Kidney (tissue), 14 donors: ENCODE data around the gene CACNA1E. TPM values are rescaled to one million over a fixed set of nuclear protein-coding genes. Genes with fewer than 3 reads are reported as not detected.

Experiments
- DNase-seq, 5 donors: peaks; one replicate each; pipeline ENCODE4 v3.0.0-alpha.2; 2013 to 2020
- FAIRE-seq: peaks from 2 replicates; lab custom pipeline; 2012; peaks lifted over from hg19 to GRCh38; lab: Jason Lieb, UNC
- H3K27ac ChIP-seq, 2 donors: one replicate each; pipeline ENCODE4 v1.7.0; 2013; ENCODE audit warnings: low read depth in 2 of 2, low read length in 2 of 2, inconsistent platforms in 1 of 2
- H3K27me3 ChIP-seq: one replicate; pipeline ENCODE4 v1.7.1; 2013; ENCODE audit warnings: low read length, inconsistent platforms; ENCODE audit not compliant: control insufficient read depth, insufficient read depth
- H3K36me3 ChIP-seq, 3 donors: one replicate each; pipeline versions ENCODE4 v1.7.0 to v1.7.1; 2013; ENCODE audit warnings: low read length in 3 of 3, control low read depth in 1 of 3, inconsistent platforms in 1 of 3; ENCODE audit not compliant: insufficient read depth in 3 of 3, control insufficient read depth in 2 of 3
- H3K4me1 ChIP-seq, 3 donors: one replicate each; pipeline versions ENCODE4 v1.7.0 to v1.7.1; 2013; ENCODE audit warnings: low read length in 3 of 3, inconsistent platforms in 1 of 3, low read depth in 1 of 3; ENCODE audit not compliant: control insufficient read depth in 2 of 3, insufficient read depth in 2 of 3
- H3K4me3 ChIP-seq, 3 donors: one replicate each; pipeline versions ENCODE4 v1.7.0 to v1.8.1; 2013; ENCODE audit warnings: low read length in 3 of 3, control low read depth in 1 of 3, inconsistent platforms in 1 of 3
- H3K9ac ChIP-seq, 3 donors: one replicate each; pipeline versions ENCODE4 v1.7.0 to v1.7.1; 2013; ENCODE audit warnings: low read length in 3 of 3, control low read depth in 1 of 3, inconsistent platforms in 1 of 3
- H3K9me3 ChIP-seq, 3 donors: one replicate each; pipeline versions ENCODE4 v1.7.0 to v1.7.1; 2013; ENCODE audit warnings: low read length in 3 of 3, control low read depth in 1 of 3, inconsistent platforms in 1 of 3; ENCODE audit not compliant: control insufficient read depth in 2 of 3, insufficient read depth in 1 of 3
- intact Hi-C: fragments of 100-400 bp; cut with DNase I; formaldehyde crosslinking; loops from one replicate; pipeline ENCODE4 v1.11.1; 2022
- polyA plus RNA-seq: library from polyadenylated mRNA; stranded (reverse); fragments of 350-450 nt; fragmentation: Illumina TruSeq; extraction: RNeasy Lipid Tissue Mini Kit (QIAGEN cat#74804); gene quantifications from one replicate; pipeline ENCODE4 v1.2.3, GENCODE V29; 2014; ENCODE audit warnings: low read depth, low replicate concordance; ENCODE audit not compliant: insufficient read depth
- total RNA-seq: library from RNA; stranded (reverse); fragmentation: NEBNext Ultra II Directional; extraction: Animal tissue kit (Norgen Biotek cat#: 25700); gene quantifications from one replicate; pipeline ENCODE4 v1.2.1, GENCODE V29; 2021
- TF ChIP-seq, protein P1 (sequence below): IDR thresholded peaks from 3 replicates; pipeline ENCODE4 v1.5.1; 2012; ENCODE audit warnings: mild to moderate bottlenecking, moderate library complexity, borderline replicate concordance; ENCODE audit not compliant: insufficient read depth; ENCODE audit errors: extremely low read depth
- donor health status: control.
- donor health status: control.
- donor health status: control.
- donor health status: control.
- donor health status: control.
- donor health status: DM: yes; HTN: yes; CAD: no.
- donor health status: Normal renal cell carcinoma (clear cell type).

Gene CACNA1E
- total and polyA plus RNA-seq, 2 donors from 2014 or later, result 0.19 TPM

DNA sequence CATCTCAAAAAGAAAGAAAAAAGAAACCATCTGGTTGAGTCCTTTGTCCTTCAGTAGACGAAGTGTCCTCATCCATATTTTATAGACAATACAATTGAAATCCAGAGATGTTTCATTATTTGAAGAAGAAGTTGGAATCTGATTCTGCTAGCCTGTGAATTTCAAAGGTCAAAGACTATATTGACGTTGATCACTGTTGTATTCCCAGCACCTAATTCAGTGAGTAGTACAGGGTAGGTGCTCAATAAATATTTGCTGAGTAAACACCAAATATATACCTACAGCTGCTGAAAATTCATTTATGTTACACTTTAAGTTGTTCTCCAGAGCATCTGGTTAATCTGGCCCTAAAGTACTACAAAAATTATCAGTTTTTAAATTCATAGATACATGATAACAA, 135.2 kb downstream of the CACNA1E start:
- no peak for DNase-seq
- Histone ChIP-seq H3K27me3 (no peaks in the 10 kb centered on the region), H3K9ac (no peak overlapping the region), H3K9me3 (peaks cover 0 to 6% (median 3%) of the 10 kb centered on the region in 3 donors), H3K36me3 (no peaks in the 10 kb centered on the region), H3K4me3 (no peak overlapping the region), H3K4me1 (no peaks in the 10 kb centered on the region), H3K27ac (no peak overlapping the region)
- TF ChIP-seq, protein P1, sequence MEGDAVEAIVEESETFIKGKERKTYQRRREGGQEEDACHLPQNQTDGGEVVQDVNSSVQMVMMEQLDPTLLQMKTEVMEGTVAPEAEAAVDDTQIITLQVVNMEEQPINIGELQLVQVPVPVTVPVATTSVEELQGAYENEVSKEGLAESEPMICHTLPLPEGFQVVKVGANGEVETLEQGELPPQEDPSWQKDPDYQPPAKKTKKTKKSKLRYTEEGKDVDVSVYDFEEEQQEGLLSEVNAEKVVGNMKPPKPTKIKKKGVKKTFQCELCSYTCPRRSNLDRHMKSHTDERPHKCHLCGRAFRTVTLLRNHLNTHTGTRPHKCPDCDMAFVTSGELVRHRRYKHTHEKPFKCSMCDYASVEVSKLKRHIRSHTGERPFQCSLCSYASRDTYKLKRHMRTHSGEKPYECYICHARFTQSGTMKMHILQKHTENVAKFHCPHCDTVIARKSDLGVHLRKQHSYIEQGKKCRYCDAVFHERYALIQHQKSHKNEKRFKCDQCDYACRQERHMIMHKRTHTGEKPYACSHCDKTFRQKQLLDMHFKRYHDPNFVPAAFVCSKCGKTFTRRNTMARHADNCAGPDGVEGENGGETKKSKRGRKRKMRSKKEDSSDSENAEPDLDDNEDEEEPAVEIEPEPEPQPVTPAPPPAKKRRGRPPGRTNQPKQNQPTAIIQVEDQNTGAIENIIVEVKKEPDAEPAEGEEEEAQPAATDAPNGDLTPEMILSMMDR, result no peak
- intact Hi-C loops, result no loop called here
- no peak for FAIRE-seq

DNA sequence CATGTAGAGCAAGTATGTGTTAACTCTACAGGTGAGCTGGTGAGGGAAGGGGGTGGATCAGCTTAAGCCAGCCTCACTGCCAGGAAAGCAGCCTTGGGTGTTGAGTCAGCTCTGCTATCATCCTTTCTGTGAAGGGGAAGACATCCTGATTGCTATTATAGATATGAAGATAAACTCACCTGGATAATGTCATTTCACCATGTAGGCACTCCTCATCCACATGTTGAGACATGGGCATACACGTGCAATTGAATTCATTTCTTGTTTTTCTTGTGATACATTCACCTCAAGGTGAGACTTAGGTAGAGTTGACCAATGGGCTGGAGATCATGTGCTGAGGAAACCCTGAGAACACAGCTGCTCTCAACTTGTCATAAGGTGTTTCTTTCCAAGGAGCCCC, 136.9 kb downstream of the CACNA1E start:
- FAIRE-seq (no peak), DNase-seq (no peak)
- Histone ChIP-seq H3K27ac (no peak overlapping the region), H3K36me3 (no peaks in the 10 kb centered on the region), H3K27me3 (no peaks in the 10 kb centered on the region), H3K4me3 (no peak overlapping the region), H3K4me1 (no peaks in the 10 kb centered on the region), H3K9ac (no peak overlapping the region), H3K9me3 (no peaks in the 10 kb centered on the region)
- intact Hi-C loops, result no loop called here
- TF ChIP-seq, protein P1, result no peak

DNA sequence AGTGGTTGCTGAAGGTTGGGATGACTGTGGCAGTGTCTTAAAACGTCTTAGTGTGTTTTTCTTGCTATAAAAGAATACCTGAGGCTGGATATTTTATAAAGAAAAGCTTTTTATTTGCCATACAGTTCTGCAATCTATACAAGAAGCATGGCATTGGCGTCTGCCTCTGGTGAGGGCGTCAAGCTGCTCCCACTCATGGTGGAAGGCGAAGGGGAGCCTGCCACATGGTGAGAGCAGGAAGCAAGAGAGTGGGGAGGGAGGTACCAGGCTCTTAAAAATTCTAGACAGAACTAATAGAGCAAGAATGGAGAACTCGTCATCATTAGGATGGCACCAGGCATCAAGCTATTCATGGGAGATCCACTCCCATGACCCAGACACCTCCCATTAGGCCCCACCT, 140.5 kb downstream of the CACNA1E start:
- intact Hi-C loops, result no loop called here
- no peaks in the 10 kb centered on the region for H3K36me3 ChIP-seq
- H3K4me3 ChIP-seq, result no peak overlapping the region
- no peak for FAIRE-seq
- no peak overlapping the region for H3K27ac ChIP-seq
- H3K9me3 ChIP-seq, result no peaks in the 10 kb centered on the region
- no peaks in the 10 kb centered on the region for H3K4me1 ChIP-seq
- DNase-seq, result no peak
- no peak overlapping the region for H3K9ac ChIP-seq
- H3K27me3 ChIP-seq, result no peaks in the 10 kb centered on the region
- TF ChIP-seq, protein P1, result no peak

DNA sequence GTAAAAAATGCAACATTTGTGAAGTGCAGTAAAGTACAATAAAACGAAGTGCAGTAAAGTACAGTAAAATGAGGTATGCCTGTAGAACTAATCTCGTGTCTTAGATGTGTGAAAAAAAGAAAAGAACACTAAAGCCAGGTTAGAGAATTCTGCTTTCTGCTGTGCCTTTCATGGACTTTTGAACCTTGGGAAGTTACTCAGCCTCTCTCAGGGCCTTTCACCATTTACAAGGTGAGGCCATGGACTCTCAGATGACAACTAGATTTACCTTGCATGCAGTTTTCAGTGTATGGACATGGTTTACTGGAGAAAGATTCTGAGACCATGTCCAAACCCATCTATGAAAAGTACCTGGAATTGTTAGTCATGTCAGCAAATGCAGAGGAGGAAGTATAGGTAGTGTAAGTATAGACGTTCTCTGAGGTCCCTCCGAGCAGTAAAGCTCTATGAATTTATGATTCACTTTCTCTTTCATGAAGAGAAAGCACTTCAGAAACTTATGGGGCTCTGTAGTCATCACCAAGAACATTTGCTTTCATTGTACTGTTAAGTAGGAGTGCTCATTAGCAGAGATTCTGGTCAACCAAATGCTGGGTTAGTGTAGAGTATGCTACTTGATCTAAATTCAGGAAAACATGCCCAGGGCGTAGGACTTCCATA, 143.1 kb downstream of the CACNA1E start:
- no peak for FAIRE-seq
- intact Hi-C loops, result no loop called here

More for the DNA sequence above, 143.1 kb downstream of the CACNA1E start:
- Histone ChIP-seq H3K27ac (no peak overlapping the region), H3K27me3 (no peaks in the 10 kb centered on the region), H3K4me1 (no peaks in the 10 kb centered on the region), H3K9ac (no peak overlapping the region), H3K4me3 (no peak overlapping the region), H3K9me3 (no peaks in the 10 kb centered on the region), H3K36me3 (no peaks in the 10 kb centered on the region)
- DNase-seq, result no peak
- TF ChIP-seq, protein P1, result no peak
